LNCAP (cell line): ENCODE measurements around the gene SLFN14.

Source experiments
- TF ChIP-seq, protein P1 (sequence below): fragments of 450-650 bp; IDR thresholded peaks from 2 replicates; pipeline ENCODE4 v1.5.1; 2017; ENCODE audit warnings: mild to moderate bottlenecking

Gene SLFN14

GRCh38 chr17:35554668-35555067 lies 6.0 kb downstream of the SLFN14 start:
- TF ChIP-seq, protein P1, sequence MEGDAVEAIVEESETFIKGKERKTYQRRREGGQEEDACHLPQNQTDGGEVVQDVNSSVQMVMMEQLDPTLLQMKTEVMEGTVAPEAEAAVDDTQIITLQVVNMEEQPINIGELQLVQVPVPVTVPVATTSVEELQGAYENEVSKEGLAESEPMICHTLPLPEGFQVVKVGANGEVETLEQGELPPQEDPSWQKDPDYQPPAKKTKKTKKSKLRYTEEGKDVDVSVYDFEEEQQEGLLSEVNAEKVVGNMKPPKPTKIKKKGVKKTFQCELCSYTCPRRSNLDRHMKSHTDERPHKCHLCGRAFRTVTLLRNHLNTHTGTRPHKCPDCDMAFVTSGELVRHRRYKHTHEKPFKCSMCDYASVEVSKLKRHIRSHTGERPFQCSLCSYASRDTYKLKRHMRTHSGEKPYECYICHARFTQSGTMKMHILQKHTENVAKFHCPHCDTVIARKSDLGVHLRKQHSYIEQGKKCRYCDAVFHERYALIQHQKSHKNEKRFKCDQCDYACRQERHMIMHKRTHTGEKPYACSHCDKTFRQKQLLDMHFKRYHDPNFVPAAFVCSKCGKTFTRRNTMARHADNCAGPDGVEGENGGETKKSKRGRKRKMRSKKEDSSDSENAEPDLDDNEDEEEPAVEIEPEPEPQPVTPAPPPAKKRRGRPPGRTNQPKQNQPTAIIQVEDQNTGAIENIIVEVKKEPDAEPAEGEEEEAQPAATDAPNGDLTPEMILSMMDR: no peak

DNA sequence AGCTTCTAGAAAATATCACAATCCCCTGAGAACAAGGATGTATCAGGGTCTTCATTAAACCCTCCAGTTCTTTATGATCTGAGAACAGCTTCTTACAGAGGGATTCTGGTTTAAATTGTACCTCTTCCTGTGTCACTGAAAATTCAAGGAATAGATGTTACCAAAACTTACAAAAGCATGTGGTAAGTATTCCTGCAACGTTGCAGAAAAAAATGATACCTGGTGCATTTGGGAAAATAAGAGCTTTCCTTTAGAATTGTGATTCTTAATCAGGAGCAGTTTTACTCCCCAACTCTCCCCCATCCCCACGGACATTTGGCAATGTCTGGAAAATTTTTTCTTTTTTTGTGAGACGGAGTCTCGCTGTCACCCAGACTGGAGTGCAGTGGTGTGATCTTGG lies 7.3 kb downstream of the SLFN14 start:
- TF ChIP-seq, protein P1: no peak

DNA sequence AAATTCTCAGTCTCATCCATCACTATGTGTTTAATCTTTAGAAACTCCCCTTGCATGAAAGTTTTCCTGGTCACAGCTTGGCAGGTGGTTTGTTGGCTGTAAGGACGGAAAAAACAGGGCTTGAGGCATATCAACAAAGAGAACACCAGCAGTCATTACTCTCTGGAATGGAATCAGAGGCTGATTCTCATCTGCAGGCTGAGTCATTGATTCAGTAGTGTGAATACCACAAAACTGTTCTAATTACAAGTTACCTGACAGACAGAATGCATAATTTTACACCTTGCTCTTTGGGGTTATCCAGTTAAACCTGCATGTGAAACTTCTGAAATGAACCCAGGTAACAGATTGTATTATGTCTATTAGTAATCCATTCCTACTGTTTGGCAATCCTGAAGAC lies 11.6 kb downstream of the SLFN14 start:
- TF ChIP-seq, protein P1: no peak

DNA sequence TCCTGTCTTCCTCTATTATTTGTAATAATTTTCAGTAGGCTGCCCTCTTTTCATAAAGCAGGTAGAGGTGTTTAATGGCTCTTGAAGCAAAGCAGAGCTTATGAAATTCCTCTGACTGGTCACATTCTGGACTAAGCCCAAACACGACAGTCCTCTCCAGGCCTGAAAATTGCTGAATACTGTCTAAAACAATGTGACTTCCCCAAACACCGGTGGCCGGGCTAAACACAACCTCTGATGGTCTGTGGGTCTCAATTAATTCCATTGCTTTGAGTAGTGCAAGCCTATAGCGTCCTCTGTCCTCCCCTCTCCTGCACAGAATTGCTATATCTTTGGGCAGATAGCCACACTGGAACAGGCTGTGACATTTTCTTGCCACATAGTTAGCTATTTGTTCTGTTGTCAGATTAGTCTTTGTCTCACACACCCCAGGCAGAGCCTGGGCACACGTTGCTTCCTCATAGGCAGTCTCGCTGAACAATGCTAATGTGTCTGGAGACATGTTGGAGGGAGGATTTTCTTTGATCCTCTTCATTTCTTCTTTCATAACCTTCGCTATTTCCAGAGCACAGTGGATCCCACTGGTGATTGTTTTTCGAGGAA lies 12.3 kb downstream of the SLFN14 start:
- TF ChIP-seq, protein P1: no peak

DNA sequence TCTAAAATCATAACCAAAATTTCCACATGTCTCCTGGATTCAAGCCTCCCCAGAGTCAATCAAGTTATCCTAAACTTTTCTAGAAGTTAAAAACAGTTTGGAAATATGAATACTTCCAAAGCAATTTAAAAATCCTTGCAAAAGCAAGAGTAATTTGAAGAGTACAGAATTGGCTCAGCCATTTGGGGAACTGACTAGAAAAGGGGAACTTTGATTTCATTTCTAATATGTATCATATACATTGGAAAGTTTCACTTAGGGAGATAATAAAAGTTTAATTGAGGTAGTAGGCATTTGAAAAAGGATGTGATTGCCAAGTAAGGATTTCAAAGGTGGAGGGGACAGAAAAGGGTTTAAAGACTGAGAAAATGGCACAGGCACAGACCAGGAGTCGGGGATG lies 14.1 kb downstream of the SLFN14 start:
- TF ChIP-seq, protein P1: no peak

GRCh38 chr17:35545150-35545549 lies 15.5 kb downstream of the SLFN14 start:
- TF ChIP-seq, protein P1: no peak

GRCh38 chr17:35543856-35544255 lies 16.8 kb downstream of the SLFN14 start:
- TF ChIP-seq, protein P1: no peak

DNA sequence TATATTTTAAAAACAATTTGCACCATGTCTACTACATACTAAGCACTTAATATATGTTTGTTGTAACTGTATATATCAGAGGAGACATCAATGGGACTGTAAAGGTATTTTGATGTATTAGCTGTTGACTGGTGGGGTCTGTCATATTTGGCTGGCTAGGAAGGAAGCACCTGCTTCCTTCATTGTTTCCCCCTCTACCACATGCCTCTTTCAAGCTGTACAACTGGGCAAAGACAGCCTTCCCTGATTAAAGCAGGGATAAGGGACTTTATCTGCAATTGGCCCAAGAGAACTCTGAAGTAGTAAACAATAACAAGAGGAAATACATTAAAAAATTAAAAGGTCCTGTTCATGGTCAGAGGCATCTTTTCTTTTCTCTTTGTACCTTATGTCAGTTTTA lies 17.6 kb downstream of the SLFN14 start:
- TF ChIP-seq, protein P1: no peak
